Coronary artery (tissue), 2 donors: ENCODE data around the gene EPHA8.

Experiments used
- DNase-seq: peaks from one replicate; pipeline ENCODE4 v3.0.0-alpha.2; 2017; ENCODE audit warnings: low spot score
- H3K27ac ChIP-seq, 2 donors: fragments of 200-600 bp; sonication (generic); one replicate each; pipeline ENCODE4 v1.5.1; 2016 to 2019
- H3K4me3 ChIP-seq: fragments of 200-600 bp; sonication (generic); 2 replicates; pipeline ENCODE4 v1.5.1; 2016; ENCODE audit warnings: mild to moderate bottlenecking, moderate library complexity
- CTCF ChIP-seq: fragments of 200-600 bp; sonication (generic); IDR thresholded peaks from one replicate; pipeline ENCODE4 v1.5.1; 2019; ENCODE audit warnings: antibody characterized with exemption

EPHA8 gene

GRCh38 chr1:22588899-22589422, 25.7 kb downstream of the EPHA8 start:
- Histone ChIP-seq H3K27ac (no peak overlapping the region), H3K4me3 (no peak overlapping the region)
- no peak for TF ChIP-seq CTCF
- no peak for DNase-seq

DNA sequence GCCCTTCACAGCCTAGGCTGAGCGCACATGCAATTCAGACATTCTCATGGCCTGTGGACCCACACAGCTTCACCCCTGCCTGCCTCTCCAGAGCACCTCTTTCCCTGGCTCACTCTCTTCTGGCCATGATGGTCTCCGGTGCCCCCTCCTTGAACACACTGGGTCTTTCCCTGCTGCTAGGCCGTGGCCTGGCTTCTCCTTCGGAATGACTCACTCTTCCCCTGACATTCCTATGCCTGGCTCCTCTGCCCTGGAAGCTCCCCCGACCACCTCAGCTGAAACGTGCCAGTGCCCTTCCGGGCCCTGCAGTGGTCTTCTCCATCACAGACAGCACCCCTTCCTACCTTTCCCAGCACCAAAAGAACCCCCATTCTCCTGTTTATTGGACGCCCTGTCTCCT, 28.3 kb downstream of the EPHA8 start:
- no peak overlapping the region for H3K4me3 ChIP-seq
- TF ChIP-seq CTCF = no peak
- no peak for DNase-seq
- H3K27ac ChIP-seq = no peak overlapping the region

GRCh38 chr1:22592051-22592450, 28.8 kb downstream of the EPHA8 start:
- no peak for DNase-seq
- no peak overlapping the region for H3K4me3 ChIP-seq
- H3K27ac ChIP-seq = no peak overlapping the region
- TF ChIP-seq CTCF = no peak

DNA sequence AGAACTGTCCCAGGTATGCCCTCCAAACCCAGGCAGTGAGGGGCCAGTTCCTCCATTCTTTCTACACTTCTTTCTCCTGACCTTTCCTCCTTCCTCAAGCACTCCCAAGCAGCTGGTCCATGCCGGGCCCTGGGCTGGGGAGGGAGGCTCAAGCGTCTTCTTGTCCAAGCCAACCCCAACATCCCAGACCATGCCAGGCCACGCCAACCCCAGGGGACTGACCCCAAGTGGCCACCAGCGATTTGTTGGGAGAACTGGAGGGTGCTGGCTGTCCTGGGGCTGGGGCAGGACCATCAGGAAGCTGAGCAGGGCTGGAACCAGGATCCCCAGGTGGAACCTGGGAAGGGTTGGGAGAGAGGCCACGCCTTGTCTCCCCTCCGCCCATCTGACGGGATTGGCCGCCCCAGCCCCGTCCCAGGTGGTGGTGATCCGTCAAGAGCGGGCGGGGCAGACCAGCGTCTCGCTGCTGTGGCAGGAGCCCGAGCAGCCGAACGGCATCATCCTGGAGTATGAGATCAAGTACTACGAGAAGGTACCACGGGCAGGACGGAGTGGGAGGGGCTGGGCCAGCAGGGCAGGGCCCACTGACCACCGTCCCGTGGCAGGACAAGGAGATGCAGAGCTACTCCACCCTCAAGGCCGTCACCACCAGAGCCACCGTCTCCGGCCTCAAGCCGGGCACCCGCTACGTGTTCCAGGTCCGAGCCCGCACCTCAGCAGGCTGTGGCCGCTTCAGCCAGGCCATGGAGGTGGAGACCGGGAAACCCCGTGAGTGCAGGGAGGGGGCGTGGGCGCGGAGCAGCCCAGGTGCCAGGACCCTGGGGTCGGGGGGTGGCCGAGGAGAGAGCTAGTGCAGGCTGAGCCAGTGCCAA, 29.9 kb downstream of the EPHA8 start:
- Histone ChIP-seq H3K4me3 (no peak overlapping the region), H3K27ac (no peak overlapping the region)
- TF ChIP-seq CTCF = no peak
- DNase-seq = no peak

GRCh38 chr1:22594396-22594795, 31.1 kb downstream of the EPHA8 start:
- Histone ChIP-seq H3K4me3 (no peak overlapping the region), H3K27ac (no peak overlapping the region)
- no peak for TF ChIP-seq CTCF
- no peak for DNase-seq

GRCh38 chr1:22595108-22595507, 31.8 kb downstream of the EPHA8 start:
- Histone ChIP-seq H3K4me3 (no peak overlapping the region), H3K27ac (no peak overlapping the region)
- no peak for TF ChIP-seq CTCF
- no peak for DNase-seq

GRCh38 chr1:22597301-22597965, 34.1 kb downstream of the EPHA8 start:
- Histone ChIP-seq H3K4me3 (no peak overlapping the region), H3K27ac (no peak overlapping the region)
- TF ChIP-seq CTCF = no peak
- no peak for DNase-seq
